Activated T-cell treated with anti-CD3 and anti-CD28 coated beads, Interleukin-2, amount 50 U/mL, for 4 hours (primary cell): ENCODE measurements around the gene PDE3A. TPM values are rescaled to one million over a fixed set of nuclear protein-coding genes. Genes with fewer than 3 reads are reported as not detected.

Source experiments
- ATAC-seq, 2 donors: fragments of 200-7000 bp; cut with Tn5 transposase; one replicate each; pipeline ENCODE4 v1.10.0; 2021
- DNase-seq: peaks from one replicate; pipeline ENCODE4 v3.0.0-alpha.2; 2020
- H3K27me3 Mint-ChIP-seq: one replicate; pipeline ENCODE4 v1.8.0; 2021; ENCODE audit warnings: low read depth, mixed read lengths
- H3K36me3 Mint-ChIP-seq: one replicate; pipeline ENCODE4 v1.8.0; 2022; ENCODE audit warnings: mixed read lengths; ENCODE audit not compliant: insufficient read depth
- H3K4me1 Mint-ChIP-seq: one replicate; pipeline ENCODE4 v1.8.0; 2021; ENCODE audit warnings: low read depth, mixed read lengths
- H3K4me3 Mint-ChIP-seq: one replicate; pipeline ENCODE4 v1.8.0; 2021; ENCODE audit warnings: mild to moderate bottlenecking, moderate library complexity, mixed read lengths
- H3K9me3 Mint-ChIP-seq: one replicate; pipeline ENCODE4 v1.8.0; 2021; ENCODE audit warnings: mixed read lengths
- total RNA-seq, 3 donors: library from RNA; stranded (reverse); gene quantifications; one replicate each; pipeline ENCODE4 v1.2.1, GENCODE V29; 2021

The PDE3A gene
- total RNA-seq, 3 donors from 2014 or later = 0.08 TPM; not detected in 1

DNA sequence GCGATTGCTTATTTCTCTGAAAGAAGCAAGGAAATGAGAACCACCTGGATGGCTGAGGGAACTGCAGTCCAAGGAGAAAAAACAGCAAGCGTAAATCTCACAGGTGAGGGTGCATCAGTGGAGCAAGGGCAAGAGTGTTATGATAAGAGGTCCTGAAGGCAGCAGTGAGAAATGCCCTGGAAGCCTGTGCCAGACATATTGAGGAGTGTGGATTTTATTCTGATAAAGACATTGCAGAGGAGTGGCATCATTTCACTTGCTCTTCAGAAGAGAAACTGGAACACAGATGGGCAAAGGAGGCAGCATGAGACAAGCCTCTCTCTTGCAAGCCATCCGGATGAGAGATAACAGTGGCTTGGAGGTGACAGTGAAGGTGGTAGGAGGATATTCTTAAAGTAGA is 78.5 kb downstream of the PDE3A start:
- ATAC-seq (no peak), DNase-seq (no peak)
- H3K27me3 Mint-ChIP-seq = no peaks in the 10 kb centered on the region
- no peak overlapping the region for H3K4me3 Mint-ChIP-seq
- no peaks in the 10 kb centered on the region for H3K36me3 Mint-ChIP-seq
- no peaks in the 10 kb centered on the region for H3K4me1 Mint-ChIP-seq
- no peaks in the 10 kb centered on the region for H3K9me3 Mint-ChIP-seq

DNA sequence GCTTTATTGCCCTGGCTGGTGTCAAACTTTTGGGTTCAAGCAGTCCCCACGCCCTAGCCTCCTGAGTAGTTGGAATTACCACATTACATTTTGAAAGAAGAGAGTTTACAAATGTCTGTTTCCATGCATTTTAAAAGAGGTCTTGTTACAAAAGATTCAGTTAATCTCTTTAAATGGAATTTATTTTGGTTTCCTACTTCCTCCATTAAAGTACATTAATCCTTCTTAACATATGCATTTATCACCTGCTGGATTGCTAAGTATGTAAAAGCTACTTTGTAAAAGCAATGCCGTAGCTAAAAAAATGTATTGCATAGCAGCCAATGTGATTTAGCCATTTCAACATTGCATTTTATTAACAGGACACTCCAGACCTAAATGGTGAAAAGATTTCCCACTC is 80.4 kb downstream of the PDE3A start:
- no peaks in the 10 kb centered on the region for H3K9me3 Mint-ChIP-seq
- H3K4me1 Mint-ChIP-seq = no peaks in the 10 kb centered on the region
- DNase-seq = no peak
- no peaks in the 10 kb centered on the region for H3K36me3 Mint-ChIP-seq
- H3K4me3 Mint-ChIP-seq = no peak overlapping the region
- no peaks in the 10 kb centered on the region for H3K27me3 Mint-ChIP-seq
- ATAC-seq = no peak

DNA sequence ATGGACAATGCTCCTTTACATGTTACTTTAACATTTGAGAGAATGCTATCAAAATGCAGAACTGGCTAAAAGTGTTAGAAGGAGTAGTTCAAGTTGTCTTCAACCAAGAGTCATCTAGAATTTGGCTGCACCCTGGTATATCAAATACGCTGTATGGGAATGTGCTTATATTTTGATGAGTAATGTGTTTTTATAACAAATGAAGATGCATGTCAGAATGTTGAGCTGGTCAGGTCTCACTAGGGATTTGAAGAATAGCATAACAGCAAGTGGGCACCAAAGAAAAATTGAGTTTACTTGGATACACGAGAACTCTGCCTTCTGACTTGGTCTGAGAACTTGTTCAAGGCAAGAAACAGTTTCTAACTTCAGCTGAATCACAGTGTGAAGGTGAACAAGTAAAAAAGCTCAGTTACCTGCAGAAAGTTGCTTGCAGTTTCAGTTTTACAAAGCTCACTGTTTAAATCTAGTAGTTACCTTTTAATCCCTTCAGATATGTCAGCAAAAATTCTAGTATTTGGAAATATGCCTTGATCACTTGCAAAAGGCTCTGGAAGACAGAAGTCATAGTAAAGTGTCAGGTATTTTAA is 82.3 kb downstream of the PDE3A start:
- Mint-ChIP-seq H3K4me1 (no peaks in the 10 kb centered on the region), H3K4me3 (no peak overlapping the region), H3K27me3 (no peaks in the 10 kb centered on the region), H3K36me3 (no peaks in the 10 kb centered on the region), H3K9me3 (no peaks in the 10 kb centered on the region)
- DNase-seq = no peak
- no peak for ATAC-seq

DNA sequence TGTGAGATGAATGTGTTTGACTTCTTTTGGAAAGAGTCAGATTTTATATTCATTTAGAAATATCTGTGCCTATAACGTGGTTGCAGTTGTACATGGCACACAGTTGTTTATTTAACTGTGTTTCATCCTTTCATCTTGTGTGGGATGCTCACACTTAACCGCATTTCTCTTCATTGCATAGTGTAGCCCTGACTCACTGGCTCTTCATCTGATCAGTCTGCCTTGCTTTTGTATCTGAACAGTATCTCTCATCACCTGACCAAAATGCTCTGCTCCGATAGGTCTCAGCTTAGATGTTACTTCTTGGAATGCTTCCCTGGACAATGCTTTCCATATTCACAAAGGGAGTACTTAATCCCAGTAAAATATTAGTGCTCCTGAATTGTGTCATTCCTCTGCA is 83.4 kb downstream of the PDE3A start:
- H3K4me3 Mint-ChIP-seq = no peak overlapping the region
- no peaks in the 10 kb centered on the region for H3K27me3 Mint-ChIP-seq
- DNase-seq (no peak), ATAC-seq (no peak)
- H3K9me3 Mint-ChIP-seq = no peaks in the 10 kb centered on the region
- no peaks in the 10 kb centered on the region for H3K36me3 Mint-ChIP-seq
- H3K4me1 Mint-ChIP-seq = no peaks in the 10 kb centered on the region

DNA sequence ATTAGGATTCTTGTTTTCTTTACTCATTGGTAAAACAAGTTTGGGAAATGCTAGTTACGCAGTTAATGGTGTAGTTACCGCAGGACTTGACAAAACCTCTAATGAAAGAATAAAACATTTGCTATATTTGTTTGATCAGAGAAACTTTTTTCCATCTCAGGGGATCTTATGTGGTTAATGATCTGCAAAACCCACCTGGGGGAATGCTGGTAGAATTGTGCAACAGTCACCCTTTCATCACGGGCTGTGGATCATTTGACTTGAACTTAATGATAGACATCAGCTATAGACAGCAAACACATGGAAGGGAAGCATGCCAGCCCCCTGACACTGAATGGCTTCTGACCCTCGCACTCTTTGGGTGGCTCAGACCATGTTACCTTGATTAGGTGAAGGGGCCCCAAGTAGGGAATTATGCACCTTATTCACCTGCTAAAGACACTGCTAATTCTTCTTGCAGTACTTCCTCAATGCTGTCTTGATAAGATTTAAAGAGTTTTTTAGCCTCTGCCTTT is 84.2 kb downstream of the PDE3A start:
- H3K4me3 Mint-ChIP-seq = no peak overlapping the region
- no peaks in the 10 kb centered on the region for H3K36me3 Mint-ChIP-seq
- ATAC-seq (no peak), DNase-seq (no peak)
- H3K4me1 Mint-ChIP-seq = no peaks in the 10 kb centered on the region
- no peaks in the 10 kb centered on the region for H3K27me3 Mint-ChIP-seq
- no peaks in the 10 kb centered on the region for H3K9me3 Mint-ChIP-seq

DNA sequence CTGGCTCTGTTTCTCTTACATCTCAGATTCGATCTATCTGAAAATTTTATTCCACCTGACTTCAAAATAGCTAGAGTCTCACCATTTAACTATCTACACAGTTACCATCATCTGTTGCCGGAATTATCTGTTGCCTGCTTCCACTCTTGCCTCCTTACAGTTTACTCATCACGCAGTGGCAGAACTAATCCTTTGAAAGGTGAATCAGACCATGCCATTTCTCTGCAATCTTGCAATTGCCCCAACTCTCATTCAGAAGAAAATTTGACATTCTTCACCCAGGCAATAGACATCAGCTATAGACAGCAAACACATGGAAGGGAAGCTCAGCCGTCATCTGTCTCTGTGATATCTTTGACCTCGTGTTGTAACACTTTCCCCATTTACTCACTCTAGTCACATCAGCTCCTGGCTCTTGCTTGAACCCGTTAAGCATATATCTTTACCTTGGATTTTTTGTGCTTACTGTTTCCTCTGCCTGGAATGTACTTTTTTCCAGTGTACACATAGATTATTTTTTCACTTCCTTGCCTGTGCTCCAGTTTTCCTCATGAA is 85.5 kb downstream of the PDE3A start:
- Mint-ChIP-seq H3K9me3 (no peaks in the 10 kb centered on the region), H3K36me3 (no peaks in the 10 kb centered on the region)
- no peak for ATAC-seq

DNA sequence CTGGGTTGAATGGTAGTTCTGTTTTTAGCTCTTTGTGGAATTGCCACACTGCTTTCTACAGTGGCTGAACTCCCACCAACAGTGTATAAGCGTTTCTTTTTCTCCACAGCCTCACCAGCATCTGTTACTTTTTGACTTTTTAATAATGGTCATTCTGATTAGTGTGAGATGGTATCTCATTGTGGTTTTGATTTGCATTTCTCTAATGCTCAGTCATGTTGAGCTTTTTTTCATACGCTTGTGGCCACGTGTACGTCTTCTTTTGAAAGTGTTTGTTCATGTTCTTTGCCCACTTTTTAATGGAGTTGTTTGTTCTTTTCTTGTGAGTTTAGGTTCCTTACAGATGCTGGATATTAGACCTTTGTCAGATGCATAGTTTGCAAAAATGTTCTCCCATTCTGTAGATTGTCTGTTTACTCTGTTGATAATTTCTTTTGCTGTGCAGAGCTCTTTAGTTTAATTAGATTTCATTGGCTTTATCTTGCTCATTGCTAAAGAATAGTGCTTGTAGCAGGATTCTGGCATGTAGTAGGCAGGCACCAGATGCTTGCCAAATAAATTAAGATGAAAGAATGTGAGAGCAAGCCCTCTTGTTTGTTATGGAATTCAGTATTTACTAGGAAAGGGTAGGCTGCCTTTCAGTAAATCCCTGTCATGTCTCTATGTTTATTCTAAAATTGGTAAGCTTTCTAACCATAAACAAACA is 86.8 kb downstream of the PDE3A start:
- DNase-seq = no peak
- no peaks in the 10 kb centered on the region for H3K36me3 Mint-ChIP-seq
- no peak overlapping the region for H3K4me3 Mint-ChIP-seq

More for the DNA sequence above, 85.5 kb downstream of the PDE3A start:
- H3K27me3 Mint-ChIP-seq = no peaks in the 10 kb centered on the region
- no peaks in the 10 kb centered on the region for H3K4me1 Mint-ChIP-seq
- DNase-seq = no peak
- no peak overlapping the region for H3K4me3 Mint-ChIP-seq

DNA sequence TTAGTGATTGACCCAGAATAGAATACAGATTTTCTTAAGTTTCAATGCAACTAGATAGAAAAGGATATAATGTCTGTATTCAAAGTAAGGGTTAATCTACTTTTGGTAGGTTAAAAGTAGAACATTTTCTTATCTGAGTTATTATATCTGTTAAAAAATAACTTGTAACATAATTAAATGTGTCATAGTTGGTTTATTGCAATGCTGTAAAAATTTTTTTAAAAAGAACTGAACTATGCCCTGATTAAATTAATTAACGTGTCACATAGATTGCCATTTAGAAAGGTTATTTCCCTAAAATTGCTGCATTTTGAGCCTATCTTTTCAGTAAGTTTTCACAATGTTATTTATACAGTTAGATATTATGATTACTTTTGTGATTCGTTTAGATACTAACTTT is 89.2 kb downstream of the PDE3A start:
- no peak for ATAC-seq
- Mint-ChIP-seq H3K4me3 (no peak overlapping the region), H3K36me3 (no peaks in the 10 kb centered on the region), H3K27me3 (no peaks in the 10 kb centered on the region), H3K9me3 (no peaks in the 10 kb centered on the region), H3K4me1 (no peaks in the 10 kb centered on the region)
- no peak for DNase-seq

More for the DNA sequence above, 86.8 kb downstream of the PDE3A start:
- H3K9me3 Mint-ChIP-seq = no peaks in the 10 kb centered on the region
- no peaks in the 10 kb centered on the region for H3K4me1 Mint-ChIP-seq
- no peaks in the 10 kb centered on the region for H3K27me3 Mint-ChIP-seq
- ATAC-seq = no peak

DNA sequence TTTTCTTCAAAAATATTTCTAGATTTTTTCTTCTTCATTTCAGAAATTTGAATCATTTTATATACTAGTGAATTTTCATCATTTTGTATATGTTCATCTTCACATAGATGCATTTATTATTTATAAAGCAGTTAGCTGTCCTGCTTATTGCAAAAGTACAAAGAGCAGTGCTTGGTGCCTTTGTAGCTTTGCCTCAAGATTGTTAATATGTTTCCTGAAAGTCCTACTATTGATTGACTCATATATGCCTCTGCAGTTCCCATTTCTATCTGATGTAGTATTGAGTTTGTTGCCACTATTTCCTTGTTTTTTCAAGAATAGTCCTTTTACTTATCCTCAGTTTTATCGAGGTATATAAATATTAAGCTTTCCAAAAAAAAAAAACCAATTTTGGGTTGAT is 89.7 kb downstream of the PDE3A start:
- ATAC-seq = no peak
- no peaks in the 10 kb centered on the region for H3K9me3 Mint-ChIP-seq
- no peaks in the 10 kb centered on the region for H3K4me1 Mint-ChIP-seq
- no peak overlapping the region for H3K4me3 Mint-ChIP-seq
- DNase-seq = no peak
- H3K27me3 Mint-ChIP-seq = no peaks in the 10 kb centered on the region
- no peaks in the 10 kb centered on the region for H3K36me3 Mint-ChIP-seq

DNA sequence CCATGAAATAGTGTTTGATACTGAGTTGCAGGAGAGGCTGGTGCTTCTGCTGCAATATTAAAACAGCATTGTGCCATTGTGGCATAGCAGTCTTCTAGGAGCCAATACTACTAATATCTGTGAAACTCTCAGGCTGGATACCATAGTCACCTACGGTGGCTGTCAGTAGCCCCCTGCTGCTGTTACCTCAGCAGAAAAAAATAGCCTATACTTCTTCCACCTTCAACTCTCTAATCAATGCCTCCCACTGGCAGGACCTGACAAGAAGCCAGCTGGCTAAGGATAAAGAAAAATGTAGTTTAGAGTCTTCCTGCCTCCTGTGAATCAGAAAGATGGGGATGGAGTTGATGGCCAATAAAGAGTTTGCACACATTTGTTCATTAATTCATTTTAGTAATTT is 91.6 kb downstream of the PDE3A start:
- Mint-ChIP-seq H3K36me3 (no peaks in the 10 kb centered on the region), H3K4me1 (no peaks in the 10 kb centered on the region), H3K4me3 (no peak overlapping the region), H3K27me3 (no peaks in the 10 kb centered on the region), H3K9me3 (no peaks in the 10 kb centered on the region)
- DNase-seq (no peak), ATAC-seq (no peak)

DNA sequence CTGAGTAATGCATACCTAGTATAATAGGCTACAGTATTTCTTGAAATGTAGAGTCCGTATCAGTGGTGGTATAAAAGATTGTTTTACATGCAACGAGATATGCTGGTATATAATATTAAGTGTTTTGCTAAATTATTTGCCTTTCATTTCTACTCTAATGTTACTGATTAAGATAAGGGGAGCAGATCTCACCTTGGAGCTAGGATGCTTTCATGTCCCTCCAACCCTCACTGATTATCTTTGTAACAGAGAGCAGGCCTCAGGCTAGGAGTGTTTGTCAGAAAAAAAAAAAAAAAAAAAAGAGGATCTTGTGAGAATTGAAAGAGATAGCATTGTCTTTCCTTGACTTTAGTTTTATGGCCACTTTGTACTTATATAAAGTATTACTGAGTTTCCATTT is 92.6 kb downstream of the PDE3A start:
- no peak for ATAC-seq
- Mint-ChIP-seq H3K4me1 (no peaks in the 10 kb centered on the region), H3K36me3 (no peaks in the 10 kb centered on the region), H3K4me3 (no peak overlapping the region), H3K9me3 (no peaks in the 10 kb centered on the region), H3K27me3 (no peaks in the 10 kb centered on the region)
- no peak for DNase-seq

DNA sequence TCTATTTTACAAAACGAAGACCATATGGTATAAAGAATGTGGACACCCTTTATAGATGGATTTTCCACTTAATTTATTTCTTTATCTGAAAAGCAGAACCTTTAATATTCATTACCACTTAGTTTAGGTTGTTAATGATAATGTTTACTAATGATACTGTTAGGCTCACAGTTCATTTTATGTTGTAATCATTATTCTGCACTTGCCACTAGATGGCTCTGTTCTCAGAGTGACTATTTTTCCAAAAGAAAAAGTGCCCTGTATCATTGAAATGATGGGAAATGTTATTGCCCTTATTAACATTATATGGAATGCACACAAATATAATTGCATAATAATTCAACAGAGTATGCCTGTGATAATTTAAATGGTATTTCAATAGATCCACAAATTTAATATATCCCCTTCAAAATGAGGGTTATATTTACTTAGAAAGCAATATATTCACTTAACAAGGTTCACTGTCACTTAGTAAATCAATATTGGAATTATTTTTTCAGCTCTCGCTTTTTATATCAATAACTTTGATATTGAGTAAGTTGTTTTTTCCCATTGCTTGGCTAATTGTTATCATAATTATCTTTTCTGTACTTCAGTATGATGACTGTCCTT is 95.7 kb downstream of the PDE3A start:
- no peaks in the 10 kb centered on the region for H3K36me3 Mint-ChIP-seq
- no peak overlapping the region for H3K4me3 Mint-ChIP-seq
- no peaks in the 10 kb centered on the region for H3K9me3 Mint-ChIP-seq
- no peaks in the 10 kb centered on the region for H3K27me3 Mint-ChIP-seq
- ATAC-seq = no peak
- no peaks in the 10 kb centered on the region for H3K4me1 Mint-ChIP-seq
- DNase-seq = no peak

DNA sequence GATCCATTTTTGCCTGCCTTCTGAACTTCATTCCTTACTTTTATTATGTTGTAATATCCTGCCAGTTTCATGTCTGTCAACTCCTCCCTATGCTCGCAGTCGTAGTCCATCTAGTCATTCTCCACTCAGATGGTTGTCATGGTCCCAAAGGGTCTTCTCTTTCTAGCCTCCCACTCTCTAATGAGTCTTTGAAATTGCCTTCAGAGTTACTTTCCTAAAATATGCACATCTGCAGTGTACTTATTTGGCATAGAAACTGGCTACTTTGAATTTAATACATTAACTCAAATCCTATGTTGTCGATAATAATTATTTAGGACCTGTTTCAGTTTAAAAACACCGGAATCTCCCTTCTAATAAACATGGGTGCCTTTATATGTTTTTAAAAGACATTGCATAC is 101.0 kb downstream of the PDE3A start:
- Mint-ChIP-seq H3K36me3 (no peaks in the 10 kb centered on the region), H3K4me3 (no peak overlapping the region), H3K27me3 (no peaks in the 10 kb centered on the region), H3K9me3 (no peaks in the 10 kb centered on the region), H3K4me1 (no peaks in the 10 kb centered on the region)
- DNase-seq (no peak), ATAC-seq (no peak)

DNA sequence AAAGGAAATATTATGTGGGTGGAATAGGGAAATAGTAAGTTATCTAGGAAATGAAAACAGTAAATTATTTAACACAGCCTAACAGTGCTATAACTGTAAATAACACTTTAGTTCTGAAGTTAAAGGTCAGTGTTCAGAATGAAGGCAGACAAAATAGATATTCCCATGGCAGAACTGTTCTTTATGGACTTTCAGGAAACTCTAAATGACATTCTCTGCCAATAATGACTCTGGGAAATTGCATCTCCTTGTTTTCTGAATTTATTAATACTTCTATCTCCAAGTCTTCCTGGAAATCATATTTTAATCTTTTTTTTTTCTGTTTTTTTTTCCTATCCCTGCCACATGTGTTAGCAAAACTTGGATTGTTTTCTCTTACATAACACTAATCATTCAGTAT is 101.4 kb downstream of the PDE3A start:
- Mint-ChIP-seq H3K9me3 (no peaks in the 10 kb centered on the region), H3K36me3 (no peaks in the 10 kb centered on the region), H3K4me3 (no peak overlapping the region), H3K4me1 (no peaks in the 10 kb centered on the region), H3K27me3 (no peaks in the 10 kb centered on the region)
- no peak for ATAC-seq
- no peak for DNase-seq
